ENCODE measurements around the gene VPS18.
A peak's percentile ranks its signal among the peaks of the same experiment; 100 is the strongest.

Gene VPS18

DNA sequence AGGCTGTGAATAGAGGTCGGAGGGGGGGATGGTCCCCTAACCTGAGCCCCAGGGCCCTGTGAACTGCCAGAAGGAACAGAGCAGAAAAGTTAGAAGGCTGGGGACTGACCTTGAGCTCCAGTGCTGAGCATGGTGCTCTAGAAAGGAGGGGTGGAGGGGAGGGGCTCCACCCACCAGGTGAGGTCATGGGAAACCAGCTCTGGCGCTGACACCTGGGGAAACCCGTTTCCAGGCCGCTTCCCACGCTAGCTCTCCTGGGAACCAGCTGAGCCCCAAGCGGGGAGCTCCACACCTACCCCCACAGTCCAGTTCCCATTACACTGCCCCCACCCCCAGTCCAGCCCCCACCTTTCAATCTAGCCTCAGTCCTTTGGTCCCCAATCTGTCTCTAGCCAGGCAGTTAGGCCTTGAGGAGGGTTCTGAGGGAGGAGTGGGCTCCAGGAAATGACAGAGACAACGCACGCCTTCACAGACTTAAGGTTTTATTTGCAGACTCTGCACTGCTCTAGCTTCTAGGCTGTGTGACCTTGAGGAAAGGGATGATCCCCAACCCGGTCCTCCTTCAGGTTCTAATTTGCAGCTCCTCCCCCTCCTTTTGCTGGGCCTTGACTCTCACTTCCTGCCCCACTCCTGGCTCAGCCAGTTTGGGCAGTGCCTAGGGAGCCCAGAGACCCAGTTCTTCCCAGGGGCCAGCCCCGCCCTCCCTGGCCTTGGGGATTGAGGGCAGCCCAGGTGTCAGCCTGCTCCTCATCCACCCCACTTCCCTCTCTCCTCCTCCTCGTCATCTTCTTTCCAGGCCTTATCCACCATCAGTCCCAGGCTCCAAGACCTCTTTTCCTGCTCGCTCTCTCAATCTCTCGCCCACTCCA is 22.3 kb upstream of the VPS18 start:
- DNase-seq (ENCODE audit: low spot score): peak; percentile 68

DNA sequence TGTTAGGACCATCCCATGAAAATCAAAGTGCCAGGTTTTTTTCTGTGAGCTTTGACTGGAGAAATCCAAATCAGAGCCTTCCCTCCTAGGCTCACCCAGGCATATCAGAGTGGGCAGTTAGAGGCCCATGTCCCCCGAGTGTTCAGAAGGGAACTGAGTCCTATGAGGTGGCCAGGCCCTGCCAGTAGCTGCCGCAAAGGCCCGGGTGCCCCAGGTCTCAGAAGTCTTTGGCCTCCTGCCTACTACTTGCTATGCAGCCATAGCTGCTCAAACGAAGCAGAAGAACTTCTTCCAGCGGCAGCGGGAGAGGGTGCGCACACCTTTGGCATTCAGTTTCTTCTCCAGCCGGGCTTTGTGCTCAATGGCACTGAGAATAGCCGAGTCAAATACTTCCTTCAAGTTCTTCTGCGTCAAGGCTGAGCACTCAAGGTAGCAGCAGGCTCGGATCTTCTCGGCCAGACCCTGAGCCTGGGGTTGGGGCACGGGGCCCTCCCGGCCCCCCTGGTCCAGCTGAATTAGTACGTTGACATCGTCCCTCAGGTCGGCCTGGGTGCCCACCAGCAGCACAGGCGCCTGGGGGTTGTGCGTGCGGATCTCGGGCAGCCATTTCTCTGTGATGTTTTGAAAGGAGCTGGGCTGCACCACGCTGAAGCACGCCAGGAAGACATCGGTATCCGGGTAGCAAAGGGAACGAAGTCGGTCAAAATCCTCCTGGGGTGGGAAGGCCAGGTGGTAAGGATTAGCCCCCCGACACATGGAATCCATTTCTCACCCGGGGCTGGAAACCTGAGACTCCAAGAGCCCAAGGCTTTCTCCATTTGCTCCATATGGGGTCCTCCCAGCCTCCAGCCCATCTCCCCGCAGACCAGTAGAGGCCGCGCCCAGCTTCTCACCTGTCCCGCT is 21.2 kb upstream of the VPS18 start:
- no peak for DNase-seq (ENCODE audit: low spot score)

- peak; percentile 83 for DNase-seq (ENCODE audit: low spot score)
Measured at GRCh38 chr15:40873694-40874561, 20.3 kb upstream of the VPS18 start, which contains the start of gene RHOV. RHOV (minus strand) TSS chr15:40874234; CDS start chr15:40874139, 95 bp downstream.

DNA sequence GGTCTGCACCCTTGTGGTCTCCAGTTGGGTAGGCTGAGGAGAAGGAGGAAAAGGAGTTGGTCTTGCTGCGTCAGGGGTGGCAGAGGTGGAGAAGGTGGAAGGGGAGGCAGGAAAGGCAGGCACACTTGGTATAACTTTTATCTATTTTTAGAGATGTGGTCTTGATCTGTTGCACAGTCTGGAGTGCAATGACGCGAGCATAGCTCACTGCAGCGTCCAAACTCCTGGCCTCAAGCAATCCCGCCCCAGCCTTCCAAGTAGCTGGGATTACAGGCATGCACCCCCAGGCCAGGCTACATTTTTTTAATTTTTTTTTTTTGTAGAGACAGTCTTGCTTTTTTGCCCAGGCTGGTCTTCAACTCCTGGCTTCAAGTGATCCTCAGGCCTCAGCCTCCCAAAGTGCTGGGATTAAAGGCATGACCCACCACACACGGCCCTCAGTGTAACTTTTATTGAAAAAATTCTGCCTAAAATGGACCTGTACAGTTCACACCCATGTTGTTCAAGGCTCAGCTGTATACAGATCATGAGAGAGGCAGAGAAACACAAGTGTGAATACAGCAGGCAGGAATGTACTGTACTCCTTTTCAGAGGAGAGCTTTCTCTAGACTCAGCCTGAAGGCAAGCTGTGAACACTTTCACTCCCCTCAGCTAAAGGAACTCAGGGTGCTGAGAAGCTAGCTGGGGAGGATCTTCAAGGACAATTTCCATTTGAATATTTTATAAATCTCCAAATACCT is 18.1 kb upstream of the VPS18 start:
- DNase-seq (ENCODE audit: low spot score): no peak

GRCh38 chr15:40877694-40878093 is 16.6 kb upstream of the VPS18 start:
- no peak for DNase-seq (ENCODE audit: low spot score)

- DNase-seq (ENCODE audit: low spot score): peak; percentile 85
Measured at GRCh38 chr15:40878785-40879184, 15.5 kb upstream of the VPS18 start.

- no peak for DNase-seq (ENCODE audit: low spot score)
Measured at GRCh38 chr15:40879609-40880008, 14.6 kb upstream of the VPS18 start.

DNA sequence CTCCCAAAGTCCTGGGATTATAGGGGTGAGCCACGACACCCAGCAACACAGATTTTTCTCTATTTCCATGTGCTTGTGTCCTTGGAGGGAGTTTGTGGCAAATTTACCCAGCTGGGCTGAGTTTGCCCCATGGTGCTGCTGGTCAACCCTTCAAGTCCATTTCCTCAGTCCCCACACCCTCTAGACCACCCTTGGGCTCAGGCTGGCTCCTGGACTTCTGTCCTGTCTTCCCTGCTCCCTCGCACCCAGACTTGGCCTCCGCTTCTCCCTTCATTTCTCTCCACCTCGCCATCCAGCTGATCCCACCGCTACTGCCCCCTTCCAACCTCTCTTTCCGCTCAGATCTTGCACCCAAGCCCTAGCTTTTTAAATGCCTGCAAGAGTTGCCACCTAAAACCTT is 12.9 kb upstream of the VPS18 start:
- no peak for DNase-seq (ENCODE audit: low spot score)

- no peak for DNase-seq (ENCODE audit: low spot score)
Measured at GRCh38 chr15:40886586-40886985, 7.7 kb upstream of the VPS18 start.

DNA sequence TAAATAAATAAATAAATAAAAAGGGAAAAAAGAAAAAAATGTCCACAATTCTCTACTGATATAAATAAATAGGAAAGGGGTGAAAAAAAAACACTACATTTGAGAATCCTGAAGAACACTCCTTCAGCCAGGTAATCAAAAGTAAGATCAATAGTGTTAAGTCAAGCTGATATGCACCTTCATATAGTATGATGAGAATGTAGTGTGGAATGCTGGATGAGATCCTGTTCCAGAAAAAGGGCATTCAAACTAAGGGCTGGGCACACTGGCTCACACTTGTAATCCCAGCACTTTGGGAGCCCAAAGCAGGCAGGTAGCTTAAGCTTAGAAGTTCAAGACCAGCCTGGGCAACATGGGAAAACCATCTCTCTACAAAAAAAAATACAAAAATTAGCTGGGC is 5.1 kb upstream of the VPS18 start:
- no peak for DNase-seq (ENCODE audit: low spot score)

DNA sequence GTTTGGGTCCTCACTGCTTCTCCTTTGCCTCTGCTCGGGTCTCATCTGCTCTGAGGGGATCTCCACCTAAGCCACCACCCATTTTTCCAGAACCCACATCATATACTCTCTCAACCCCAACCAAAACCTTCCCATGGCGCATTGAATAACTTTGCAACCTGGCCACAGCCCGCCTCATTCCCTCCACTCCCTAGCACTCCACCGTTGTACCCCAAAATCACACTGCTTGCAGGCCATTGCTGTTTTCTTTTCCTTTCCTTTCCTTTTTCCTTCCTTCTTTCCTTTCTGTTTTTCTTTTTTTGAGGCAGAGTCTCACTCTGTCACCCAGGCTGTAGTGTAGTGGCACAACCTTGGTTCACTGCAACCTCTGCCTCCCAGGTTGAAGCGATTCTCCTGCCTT is 3.1 kb upstream of the VPS18 start:
- no peak for DNase-seq (ENCODE audit: low spot score)

DNA sequence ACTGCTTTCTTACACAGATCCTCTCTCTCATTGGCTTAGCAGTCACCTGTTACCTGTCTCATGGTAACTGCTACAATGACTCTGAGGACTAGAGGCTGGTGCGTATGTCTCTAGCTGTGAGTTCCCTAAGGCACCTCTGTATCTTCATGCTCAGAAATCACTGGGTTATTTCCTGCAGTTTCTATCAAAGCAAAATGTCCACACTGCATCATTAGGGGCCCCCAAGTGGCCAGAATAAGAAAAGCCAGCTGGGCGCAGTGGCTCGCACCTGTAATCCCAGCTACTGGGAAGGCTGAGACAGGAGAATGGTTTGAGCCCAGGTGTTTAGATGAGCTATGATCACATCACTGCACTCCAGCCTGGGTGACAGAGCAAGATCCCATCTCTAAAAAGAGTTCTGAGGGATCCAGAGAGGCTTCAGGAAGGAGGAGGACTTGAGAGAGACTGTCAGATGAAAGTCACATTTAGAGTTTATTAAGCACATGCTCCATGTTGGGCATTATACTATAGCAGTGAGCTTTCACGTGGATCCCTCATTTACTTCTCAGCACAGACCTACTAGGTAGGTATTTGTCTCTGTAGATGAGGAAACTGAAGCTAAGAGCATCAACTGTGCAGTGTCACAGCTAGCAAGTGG is 2.3 kb upstream of the VPS18 start:
- DNase-seq (ENCODE audit: low spot score): peak; percentile 73

- DNase-seq (ENCODE audit: low spot score): no peak
Measured at GRCh38 chr15:40892447-40893012, 1.7 kb upstream of the VPS18 start.

DNA sequence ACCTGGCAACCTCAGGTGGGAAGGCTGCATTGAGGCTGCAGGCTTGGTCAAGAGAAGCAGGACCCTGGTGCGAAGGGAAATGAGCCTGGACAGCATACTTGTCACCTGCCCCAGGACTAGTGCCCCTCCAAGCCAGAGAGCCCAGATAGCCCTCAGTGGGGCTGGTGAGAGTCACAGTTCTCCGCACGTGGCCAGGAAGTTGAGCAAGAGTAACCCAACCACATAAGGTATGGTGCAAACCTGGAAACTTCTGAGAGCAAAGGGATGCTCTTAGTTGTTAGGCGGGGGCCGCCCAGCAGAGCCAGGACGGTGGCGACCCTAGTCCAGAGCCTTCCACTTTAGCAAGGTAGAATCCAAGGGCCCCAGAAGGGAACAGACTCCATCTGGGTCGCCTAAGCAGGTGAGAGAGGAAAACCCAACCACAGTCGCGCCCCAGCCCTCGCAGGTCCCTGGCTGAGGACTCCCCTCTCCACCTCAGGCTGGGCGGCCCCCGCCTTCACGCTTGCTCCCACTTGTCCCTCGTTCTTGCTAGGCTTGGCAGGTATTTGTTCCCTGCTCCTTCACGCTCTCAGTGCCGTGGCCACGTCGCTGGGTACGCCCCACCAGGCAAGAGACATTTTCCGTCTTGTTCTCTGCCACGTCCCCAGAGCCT is 1.1 kb upstream of the VPS18 start:
- no peak for DNase-seq (ENCODE audit: low spot score)

DNA sequence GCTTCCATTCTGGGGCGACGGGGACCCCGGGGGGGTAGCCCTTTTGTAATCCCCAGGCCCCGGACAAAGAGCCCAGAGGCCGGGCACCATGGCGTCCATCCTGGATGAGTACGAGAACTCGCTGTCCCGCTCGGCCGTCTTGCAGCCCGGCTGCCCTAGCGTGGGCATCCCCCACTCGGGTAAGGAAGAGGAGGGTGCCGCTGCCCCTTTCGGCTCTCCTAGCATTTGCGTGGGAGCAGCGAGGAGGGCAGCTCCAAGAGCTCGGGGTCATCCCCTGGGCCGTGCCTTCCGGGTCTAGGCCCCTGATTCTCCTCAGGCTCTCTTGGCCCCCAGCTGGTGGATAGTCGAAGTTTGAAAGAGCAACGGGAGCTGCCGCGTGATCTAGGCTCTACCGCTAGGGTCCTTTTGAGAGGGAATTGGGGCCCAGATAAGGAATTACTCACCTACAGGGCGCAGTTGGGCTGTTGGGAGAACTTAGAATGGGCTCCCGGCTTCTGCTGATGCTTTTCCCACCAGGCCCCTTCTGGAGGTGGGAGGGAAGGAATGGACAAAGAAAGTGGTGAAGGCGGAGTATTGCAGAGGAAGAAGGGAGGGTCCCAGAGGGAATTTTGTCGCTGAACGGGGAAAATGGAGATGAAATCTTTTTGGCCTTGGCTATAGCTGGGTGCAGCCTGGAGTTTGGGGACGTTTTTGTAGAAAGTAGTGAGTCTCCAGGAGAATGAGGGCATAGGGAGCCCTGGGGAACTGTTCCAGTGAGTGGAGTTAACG is 615 bp downstream of the VPS18 start:
- DNase-seq (ENCODE audit: low spot score): peak; percentile 84

DNA sequence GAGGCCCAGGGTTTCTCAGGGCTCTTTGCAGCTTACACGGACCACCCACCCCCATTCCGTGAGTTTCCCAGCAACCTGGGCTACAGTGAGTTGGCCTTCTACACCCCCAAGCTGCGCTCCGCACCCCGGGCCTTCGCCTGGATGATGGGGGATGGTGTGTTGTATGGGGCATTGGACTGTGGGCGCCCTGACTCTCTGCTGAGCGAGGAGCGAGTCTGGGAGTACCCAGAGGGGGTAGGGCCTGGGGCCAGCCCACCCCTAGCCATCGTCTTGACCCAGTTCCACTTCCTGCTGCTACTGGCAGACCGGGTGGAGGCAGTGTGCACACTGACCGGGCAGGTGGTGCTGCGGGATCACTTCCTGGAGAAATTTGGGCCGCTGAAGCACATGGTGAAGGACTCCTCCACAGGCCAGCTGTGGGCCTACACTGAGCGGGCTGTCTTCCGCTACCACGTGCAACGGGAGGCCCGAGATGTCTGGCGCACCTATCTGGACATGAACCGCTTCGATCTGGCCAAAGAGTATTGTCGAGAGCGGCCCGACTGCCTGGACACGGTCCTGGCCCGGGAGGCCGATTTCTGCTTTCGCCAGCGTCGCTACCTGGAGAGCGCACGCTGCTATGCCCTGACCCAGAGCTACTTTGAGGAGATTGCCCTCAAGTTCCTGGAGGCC is 5.4 kb downstream of the VPS18 start:
- DNase-seq (ENCODE audit: low spot score): no peak

GRCh38 chr15:40900256-40901052 is 6.2 kb downstream of the VPS18 start:
- DNase-seq (ENCODE audit: low spot score): no peak

GRCh38 chr15:40901053-40901443 is 6.8 kb downstream of the VPS18 start:
- no peak for DNase-seq (ENCODE audit: low spot score)
